GM21360 (cell line): Measurements from ENCODE around the gene STAT5B.
"Not testable (repeated sequence)": the region's sequence is repeated elsewhere in the genome, so short reads cannot be mapped to it uniquely, and the experiment has no call there.

Experiments used
- ATAC-seq: cut with Tn5 transposase; IDR thresholded peaks from one replicate; pipeline ENCODE4 v1.9.1; 2021; ENCODE audit warnings: mild to moderate bottlenecking, moderate library complexity; ENCODE audit not compliant: unreplicated experiment

Gene STAT5B

GRCh38 chr17:42271006-42271778 lies 5.0 kb downstream of the STAT5B start:
- ATAC-seq, result no peak

- ATAC-seq, result no peak
Measured at GRCh38 chr17:42270596-42270995, 5.6 kb downstream of the STAT5B start.

- no peak for ATAC-seq
Measured at GRCh38 chr17:42270170-42270535, 6.0 kb downstream of the STAT5B start.

- ATAC-seq, result no peak
Measured at GRCh38 chr17:42268236-42268635, 8.0 kb downstream of the STAT5B start.

- ATAC-seq, result no peak
Measured at GRCh38 chr17:42266918-42267766, 9.0 kb downstream of the STAT5B start.

- no peak for ATAC-seq
Measured at GRCh38 chr17:42266462-42266861, 9.7 kb downstream of the STAT5B start.

GRCh38 chr17:42264366-42264765 lies 11.8 kb downstream of the STAT5B start:
- not testable (repeated sequence) for ATAC-seq

GRCh38 chr17:42260318-42260717 lies 15.9 kb downstream of the STAT5B start:
- ATAC-seq, result no peak

GRCh38 chr17:42255445-42255844 lies 20.7 kb downstream of the STAT5B start:
- ATAC-seq, result no peak

- ATAC-seq, result no peak
Measured at GRCh38 chr17:42253578-42253977, 22.6 kb downstream of the STAT5B start.

GRCh38 chr17:42252597-42253550 lies 23.3 kb downstream of the STAT5B start:
- ATAC-seq, result no peak

GRCh38 chr17:42251115-42251514 lies 25.1 kb downstream of the STAT5B start:
- ATAC-seq, result no peak

- ATAC-seq, result no peak
Measured at GRCh38 chr17:42249681-42250446, 26.3 kb downstream of the STAT5B start.

- ATAC-seq, result no peak
Measured at GRCh38 chr17:42248351-42249179, 27.6 kb downstream of the STAT5B start.

- ATAC-seq, result no peak
Measured at GRCh38 chr17:42247734-42248133, 28.5 kb downstream of the STAT5B start.

GRCh38 chr17:42246515-42246914 lies 29.7 kb downstream of the STAT5B start:
- ATAC-seq, result no peak

GRCh38 chr17:42245183-42245582 lies 31.0 kb downstream of the STAT5B start:
- ATAC-seq, result not testable (repeated sequence)

GRCh38 chr17:42244116-42244515 lies 32.1 kb downstream of the STAT5B start:
- not testable (repeated sequence) for ATAC-seq

- no peak for ATAC-seq
Measured at GRCh38 chr17:42243493-42243982, 32.7 kb downstream of the STAT5B start.
